ENCODE results near the gene ANKRD26. TPM values are rescaled to one million over a fixed set of nuclear protein-coding genes. Genes with fewer than 3 reads are reported as not detected.

ANKRD26 gene
- total and polyA plus RNA-seq, 10 donors: 1.7 to 19.7 (median 8.5) TPM

GRCh38 chr10:26981232-26981824 lies 119.0 kb downstream of the ANKRD26 start:
- DNase-seq: no peak
- Histone ChIP-seq H3K4me1 (no peaks in the 10 kb centered on the region), H3K27me3 (replicated peaks in 1 of 7) (no peaks in the 10 kb centered on the region), H3K4me3 (no peak overlapping the region), H3K27ac (no peak overlapping the region), H3K36me3 (no peaks in the 10 kb centered on the region), H3K9me3 (no peaks in the 10 kb centered on the region)
- no peak for TF ChIP-seq CTCF (IDR thresholded peaks at IDR 0.05 in 8 of 11, conservative IDR thresholded peaks at IDR 0.05 in 3 of 11)
- TF ChIP-seq POLR2A (IDR thresholded peaks at IDR 0.05): no peak
- no peak for TF ChIP-seq POLR2AphosphoS5 (IDR thresholded peaks at IDR 0.05)
- WGBS, 5 donors: 72 to 86% (median 81%) methylated on average over 4 of the region's 4 CpGs
- intact Hi-C loops (cut with DNase I; ENCODE audit: low total_unique reads): no loop called here

GRCh38 chr10:26978519-26978918 lies 121.8 kb downstream of the ANKRD26 start:
- no peaks in the 10 kb centered on the region for H3K4me1 ChIP-seq
- no peak overlapping the region for H3K27ac ChIP-seq
- intact Hi-C loops (cut with DNase I; ENCODE audit: low total_unique reads): no loop called here
- WGBS, 5 donors: 88 to 97% (median 96%) methylated on average over 4 of the region's 4 CpGs
- H3K27me3 ChIP-seq (replicated peaks in 1 of 7): no peaks in the 10 kb centered on the region
- H3K36me3 ChIP-seq: no peaks in the 10 kb centered on the region
- TF ChIP-seq POLR2AphosphoS5 (IDR thresholded peaks at IDR 0.05) (no peak), POLR2A (IDR thresholded peaks at IDR 0.05) (no peak), CTCF (IDR thresholded peaks at IDR 0.05 in 8 of 11, conservative IDR thresholded peaks at IDR 0.05 in 3 of 11) (no peak)
- no peak overlapping the region for H3K4me3 ChIP-seq
- no peaks in the 10 kb centered on the region for H3K9me3 ChIP-seq
- DNase-seq: no peak

GRCh38 chr10:26977635-26978034 lies 122.7 kb downstream of the ANKRD26 start:
- H3K4me3 ChIP-seq: no peak overlapping the region
- H3K36me3 ChIP-seq: no peaks in the 10 kb centered on the region
- intact Hi-C loops (cut with DNase I; ENCODE audit: low total_unique reads): no loop called here
- WGBS, 5 donors: 89 to 98% (median 94%) methylated on average over 2 of the region's 2 CpGs
- H3K27ac ChIP-seq: no peak overlapping the region
- no peak for DNase-seq
- TF ChIP-seq CTCF (IDR thresholded peaks at IDR 0.05 in 8 of 11, conservative IDR thresholded peaks at IDR 0.05 in 3 of 11) (no peak), POLR2A (IDR thresholded peaks at IDR 0.05) (no peak), POLR2AphosphoS5 (IDR thresholded peaks at IDR 0.05) (no peak)
- H3K9me3 ChIP-seq: no peaks in the 10 kb centered on the region
- H3K27me3 ChIP-seq (replicated peaks in 1 of 7): no peaks in the 10 kb centered on the region
- H3K4me1 ChIP-seq: no peaks in the 10 kb centered on the region

- H3K36me3 ChIP-seq: peaks cover 0 to 25% (median 2%) of the 10 kb centered on the region in 6 donors
- H3K4me3 ChIP-seq: no peak overlapping the region
- TF ChIP-seq CTCF (IDR thresholded peaks at IDR 0.05 in 8 of 11, conservative IDR thresholded peaks at IDR 0.05 in 3 of 11) (no peak), POLR2A (IDR thresholded peaks at IDR 0.05) (no peak), POLR2AphosphoS5 (IDR thresholded peaks at IDR 0.05) (no peak)
- no peak overlapping the region for H3K27ac ChIP-seq
- no peak for DNase-seq
- H3K9me3 ChIP-seq: no peaks in the 10 kb centered on the region
- WGBS, 5 donors: 67 to 82% (median 74%) methylated on average over 4 of the region's 4 CpGs
- intact Hi-C loops (cut with DNase I; ENCODE audit: low total_unique reads): no loop called here
- no peaks in the 10 kb centered on the region for H3K27me3 ChIP-seq (replicated peaks in 1 of 7)
- H3K4me1 ChIP-seq: no peaks in the 10 kb centered on the region
Measured at GRCh38 chr10:26970667-26971066, 129.6 kb downstream of the ANKRD26 start.

Data from spleen (tissue), 11 donors.